ENCODE measurements around the gene HIVEP3.

Gene HIVEP3

DNA sequence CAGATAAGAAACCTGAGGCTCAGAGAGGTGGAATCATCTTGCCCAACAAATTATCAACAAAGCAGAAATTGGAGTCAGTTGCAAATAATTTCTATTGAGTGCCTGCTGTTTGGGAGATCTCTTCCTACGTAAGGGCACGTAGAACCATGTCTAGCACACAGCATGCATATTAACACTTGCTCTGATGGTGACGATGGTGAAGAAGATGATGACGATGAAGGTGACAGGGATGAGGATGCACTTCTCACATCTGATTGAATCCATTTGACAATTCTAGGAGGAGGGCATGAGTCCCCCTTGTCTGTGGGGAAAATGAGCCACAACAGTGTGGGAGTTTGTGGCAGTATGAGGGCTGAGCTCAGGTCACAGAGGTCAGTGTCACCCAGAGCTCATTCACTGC is 183.6 kb downstream of the HIVEP3 start:
- Histone ChIP-seq H3K36me3 (ENCODE audit: control insufficient read depth in 2 of 2, insufficient read depth in 1 of 2, low read length in 2 of 2) (no peaks in the 10 kb centered on the region), H3K4me3 (ENCODE audit: low read depth, low read length) (no peak overlapping the region), H3K27ac (ENCODE audit: extremely low read depth, low read depth, low read length) (no peak overlapping the region), H3K9me3 (ENCODE audit: control insufficient read depth, insufficient read depth, low read depth, low read length) (no peaks in the 10 kb centered on the region), H3K4me1 (ENCODE audit: control insufficient read depth, insufficient read depth, low read length) (no peaks in the 10 kb centered on the region)
- TF ChIP-seq, protein P1, sequence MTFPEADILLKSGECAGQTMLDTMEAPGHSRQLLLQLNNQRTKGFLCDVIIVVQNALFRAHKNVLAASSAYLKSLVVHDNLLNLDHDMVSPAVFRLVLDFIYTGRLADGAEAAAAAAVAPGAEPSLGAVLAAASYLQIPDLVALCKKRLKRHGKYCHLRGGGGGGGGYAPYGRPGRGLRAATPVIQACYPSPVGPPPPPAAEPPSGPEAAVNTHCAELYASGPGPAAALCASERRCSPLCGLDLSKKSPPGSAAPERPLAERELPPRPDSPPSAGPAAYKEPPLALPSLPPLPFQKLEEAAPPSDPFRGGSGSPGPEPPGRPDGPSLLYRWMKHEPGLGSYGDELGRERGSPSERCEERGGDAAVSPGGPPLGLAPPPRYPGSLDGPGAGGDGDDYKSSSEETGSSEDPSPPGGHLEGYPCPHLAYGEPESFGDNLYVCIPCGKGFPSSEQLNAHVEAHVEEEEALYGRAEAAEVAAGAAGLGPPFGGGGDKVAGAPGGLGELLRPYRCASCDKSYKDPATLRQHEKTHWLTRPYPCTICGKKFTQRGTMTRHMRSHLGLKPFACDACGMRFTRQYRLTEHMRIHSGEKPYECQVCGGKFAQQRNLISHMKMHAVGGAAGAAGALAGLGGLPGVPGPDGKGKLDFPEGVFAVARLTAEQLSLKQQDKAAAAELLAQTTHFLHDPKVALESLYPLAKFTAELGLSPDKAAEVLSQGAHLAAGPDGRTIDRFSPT (tag by site-specific recombination; IDR thresholded peaks at IDR 0.05), result no peak
- TF ChIP-seq ZNF548 (tag by site-specific recombination; IDR thresholded peaks at IDR 0.05), result no peak
- TF ChIP-seq, protein P2, sequence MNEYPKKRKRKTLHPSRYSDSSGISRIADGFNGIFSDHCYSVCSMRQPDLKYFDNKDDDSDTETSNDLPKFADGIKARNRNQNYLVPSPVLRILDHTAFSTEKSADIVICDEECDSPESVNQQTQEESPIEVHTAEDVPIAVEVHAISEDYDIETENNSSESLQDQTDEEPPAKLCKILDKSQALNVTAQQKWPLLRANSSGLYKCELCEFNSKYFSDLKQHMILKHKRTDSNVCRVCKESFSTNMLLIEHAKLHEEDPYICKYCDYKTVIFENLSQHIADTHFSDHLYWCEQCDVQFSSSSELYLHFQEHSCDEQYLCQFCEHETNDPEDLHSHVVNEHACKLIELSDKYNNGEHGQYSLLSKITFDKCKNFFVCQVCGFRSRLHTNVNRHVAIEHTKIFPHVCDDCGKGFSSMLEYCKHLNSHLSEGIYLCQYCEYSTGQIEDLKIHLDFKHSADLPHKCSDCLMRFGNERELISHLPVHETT (tag by site-specific recombination; IDR thresholded peaks at IDR 0.05), result no peak
- no peak for TF ChIP-seq GLIS1 (tag by site-specific recombination; IDR thresholded peaks at IDR 0.05)
- TF ChIP-seq, protein P3, sequence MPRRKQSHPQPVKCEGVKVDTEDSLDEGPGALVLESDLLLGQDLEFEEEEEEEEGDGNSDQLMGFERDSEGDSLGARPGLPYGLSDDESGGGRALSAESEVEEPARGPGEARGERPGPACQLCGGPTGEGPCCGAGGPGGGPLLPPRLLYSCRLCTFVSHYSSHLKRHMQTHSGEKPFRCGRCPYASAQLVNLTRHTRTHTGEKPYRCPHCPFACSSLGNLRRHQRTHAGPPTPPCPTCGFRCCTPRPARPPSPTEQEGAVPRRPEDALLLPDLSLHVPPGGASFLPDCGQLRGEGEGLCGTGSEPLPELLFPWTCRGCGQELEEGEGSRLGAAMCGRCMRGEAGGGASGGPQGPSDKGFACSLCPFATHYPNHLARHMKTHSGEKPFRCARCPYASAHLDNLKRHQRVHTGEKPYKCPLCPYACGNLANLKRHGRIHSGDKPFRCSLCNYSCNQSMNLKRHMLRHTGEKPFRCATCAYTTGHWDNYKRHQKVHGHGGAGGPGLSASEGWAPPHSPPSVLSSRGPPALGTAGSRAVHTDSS (tag by site-specific recombination; IDR thresholded peaks at IDR 0.05), result peak; percentile 78
- POLR2A ChIA-PET, result no interaction called here
- CTCF ChIA-PET, result no interaction called here

DNA sequence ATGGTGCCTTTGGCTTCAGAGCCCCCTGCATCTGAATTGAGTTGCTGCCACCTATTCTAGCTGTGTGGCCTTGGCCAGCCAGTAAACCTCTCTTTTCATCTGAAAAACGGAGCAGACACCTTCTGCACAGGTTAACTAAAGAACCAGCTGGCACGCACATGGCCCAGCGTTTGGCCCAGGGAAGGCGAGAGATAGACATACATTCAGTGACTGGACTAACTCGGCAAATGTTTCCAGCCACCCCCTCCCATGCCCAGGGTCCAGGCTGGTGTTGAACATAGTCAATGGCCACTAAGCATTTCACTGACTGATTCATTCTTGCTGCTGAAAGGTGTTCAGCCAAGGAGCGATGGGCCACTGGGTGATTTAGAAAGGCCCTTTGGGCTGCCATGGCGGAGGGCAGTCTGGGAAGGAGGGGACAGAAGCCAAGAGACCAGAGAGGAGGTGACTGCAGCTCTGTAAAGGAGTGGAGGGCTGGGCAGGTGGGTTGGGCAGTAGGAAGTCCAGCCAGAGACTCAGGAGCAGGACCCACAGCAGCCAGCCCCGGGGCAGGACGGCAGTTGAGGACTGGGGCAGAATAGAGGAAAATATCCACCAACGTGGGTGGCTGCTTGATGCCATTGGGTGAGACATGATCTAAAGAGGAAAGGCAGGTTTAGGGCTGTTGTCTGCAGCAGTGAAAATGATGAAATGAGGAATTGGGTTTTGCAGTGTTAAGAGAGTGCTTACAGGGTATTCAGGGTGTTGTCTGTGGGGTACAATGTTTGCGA is 184.3 kb downstream of the HIVEP3 start:
- ChIA-PET CTCF (no interaction called here), POLR2A (no interaction called here)
- Histone ChIP-seq H3K4me1 (ENCODE audit: control insufficient read depth, insufficient read depth, low read length) (no peaks in the 10 kb centered on the region), H3K27ac (ENCODE audit: extremely low read depth, low read depth, low read length) (no peak overlapping the region), H3K36me3 (ENCODE audit: control insufficient read depth in 2 of 2, insufficient read depth in 1 of 2, low read length in 2 of 2) (no peaks in the 10 kb centered on the region), H3K4me3 (ENCODE audit: low read depth, low read length) (no peak overlapping the region), H3K9me3 (ENCODE audit: control insufficient read depth, insufficient read depth, low read depth, low read length) (no peaks in the 10 kb centered on the region)
- TF ChIP-seq, protein P4, sequence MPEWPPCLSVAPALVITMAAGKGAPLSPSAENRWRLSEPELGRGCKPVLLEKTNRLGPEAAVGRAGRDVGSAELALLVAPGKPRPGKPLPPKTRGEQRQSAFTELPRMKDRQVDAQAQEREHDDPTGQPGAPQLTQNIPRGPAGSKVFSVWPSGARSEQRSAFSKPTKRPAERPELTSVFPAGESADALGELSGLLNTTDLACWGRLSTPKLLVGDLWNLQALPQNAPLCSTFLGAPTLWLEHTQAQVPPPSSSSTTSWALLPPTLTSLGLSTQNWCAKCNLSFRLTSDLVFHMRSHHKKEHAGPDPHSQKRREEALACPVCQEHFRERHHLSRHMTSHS (tag by site-specific recombination; IDR thresholded peaks at IDR 0.05), result no peak
- TF ChIP-seq MEIS1 (CRISPR knock-in tag; IDR thresholded peaks at IDR 0.05; ENCODE audit: borderline replicate concordance), result no peak
- TF ChIP-seq, protein P5, sequence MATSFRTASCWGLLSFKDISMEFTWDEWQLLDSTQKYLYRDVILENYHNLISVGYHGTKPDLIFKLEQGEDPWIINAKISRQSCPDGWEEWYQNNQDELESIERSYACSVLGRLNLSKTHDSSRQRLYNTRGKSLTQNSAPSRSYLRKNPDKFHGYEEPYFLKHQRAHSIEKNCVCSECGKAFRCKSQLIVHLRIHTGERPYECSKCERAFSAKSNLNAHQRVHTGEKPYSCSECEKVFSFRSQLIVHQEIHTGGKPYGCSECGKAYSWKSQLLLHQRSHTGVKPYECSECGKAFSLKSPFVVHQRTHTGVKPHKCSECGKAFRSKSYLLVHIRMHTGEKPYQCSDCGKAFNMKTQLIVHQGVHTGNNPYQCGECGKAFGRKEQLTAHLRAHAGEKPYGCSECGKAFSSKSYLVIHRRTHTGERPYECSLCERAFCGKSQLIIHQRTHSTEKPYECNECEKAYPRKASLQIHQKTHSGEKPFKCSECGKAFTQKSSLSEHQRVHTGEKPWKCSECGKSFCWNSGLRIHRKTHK (tag by site-specific recombination; IDR thresholded peaks at IDR 0.05), result no peak
- TF ChIP-seq ZNF660 (tag by site-specific recombination; IDR thresholded peaks at IDR 0.05), result no peak
- no peak for TF ChIP-seq GLIS2 (tag by site-specific recombination; IDR thresholded peaks at IDR 0.05)
- no peak for TF ChIP-seq ZNF24 (tag by site-specific recombination; IDR thresholded peaks at IDR 0.05)
- no peak for TF ChIP-seq ZNF132 (tag by site-specific recombination; IDR thresholded peaks at IDR 0.05; ENCODE audit: borderline replicate concordance)
- TF ChIP-seq, protein P6, sequence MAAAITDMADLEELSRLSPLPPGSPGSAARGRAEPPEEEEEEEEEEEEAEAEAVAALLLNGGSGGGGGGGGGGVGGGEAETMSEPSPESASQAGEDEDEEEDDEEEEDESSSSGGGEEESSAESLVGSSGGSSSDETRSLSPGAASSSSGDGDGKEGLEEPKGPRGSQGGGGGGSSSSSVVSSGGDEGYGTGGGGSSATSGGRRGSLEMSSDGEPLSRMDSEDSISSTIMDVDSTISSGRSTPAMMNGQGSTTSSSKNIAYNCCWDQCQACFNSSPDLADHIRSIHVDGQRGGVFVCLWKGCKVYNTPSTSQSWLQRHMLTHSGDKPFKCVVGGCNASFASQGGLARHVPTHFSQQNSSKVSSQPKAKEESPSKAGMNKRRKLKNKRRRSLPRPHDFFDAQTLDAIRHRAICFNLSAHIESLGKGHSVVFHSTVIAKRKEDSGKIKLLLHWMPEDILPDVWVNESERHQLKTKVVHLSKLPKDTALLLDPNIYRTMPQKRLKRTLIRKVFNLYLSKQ (tag by site-specific recombination; IDR thresholded peaks at IDR 0.05; ENCODE audit: borderline replicate concordance), result no peak
- TF ChIP-seq ZNF785 (tag by site-specific recombination; IDR thresholded peaks at IDR 0.05), result no peak
- TF ChIP-seq SCRT2 (tag by site-specific recombination; IDR thresholded peaks at IDR 0.05), result no peak
- TF ChIP-seq ZNF292 (tag by site-specific recombination; IDR thresholded peaks at IDR 0.05; ENCODE audit: borderline replicate concordance, low read depth), result no peak
- no peak for TF ChIP-seq ZNF248 (tag by site-specific recombination; IDR thresholded peaks at IDR 0.05)
- TF ChIP-seq, protein P7, sequence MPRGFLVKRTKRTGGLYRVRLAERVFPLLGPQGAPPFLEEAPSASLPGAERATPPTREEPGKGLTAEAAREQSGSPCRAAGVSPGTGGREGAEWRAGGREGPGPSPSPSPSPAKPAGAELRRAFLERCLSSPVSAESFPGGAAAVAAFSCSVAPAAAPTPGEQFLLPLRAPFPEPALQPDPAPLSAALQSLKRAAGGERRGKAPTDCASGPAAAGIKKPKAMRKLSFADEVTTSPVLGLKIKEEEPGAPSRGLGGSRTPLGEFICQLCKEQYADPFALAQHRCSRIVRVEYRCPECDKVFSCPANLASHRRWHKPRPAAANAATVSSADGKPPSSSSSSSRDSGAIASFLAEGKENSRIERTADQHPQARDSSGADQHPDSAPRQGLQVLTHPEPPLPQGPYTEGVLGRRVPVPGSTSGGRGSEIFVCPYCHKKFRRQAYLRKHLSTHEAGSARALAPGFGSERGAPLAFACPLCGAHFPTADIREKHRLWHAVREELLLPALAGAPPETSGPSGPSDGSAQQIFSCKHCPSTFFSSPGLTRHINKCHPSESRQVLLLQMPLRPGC (tag by site-specific recombination; IDR thresholded peaks at IDR 0.05), result no peak
- no peak for TF ChIP-seq ZNF211 (tag by site-specific recombination; IDR thresholded peaks at IDR 0.05; ENCODE audit: low read depth)
- no peak for TF ChIP-seq ZFP37 (tag by site-specific recombination; IDR thresholded peaks at IDR 0.05)
- no peak for TF ChIP-seq ZNF626 (tag by site-specific recombination; IDR thresholded peaks at IDR 0.05)
- no peak for TF ChIP-seq ZNF621 (tag by site-specific recombination; IDR thresholded peaks at IDR 0.05)
- no peak for TF ChIP-seq ZNF514 (tag by site-specific recombination; IDR thresholded peaks at IDR 0.05)

Data from HEK293 (cell line).